D721Med (cell line): ENCODE results near the gene HCN4.

Experiments
- DNase-seq: peaks from one replicate; pipeline ENCODE4 v3.0.0; 2011; ENCODE audit warnings: low spot score; ENCODE audit not compliant: insufficient read length
- FAIRE-seq: peaks from 2 replicates; lab custom pipeline; 2011; peaks lifted over from hg19 to GRCh38; lab: Jason Lieb, UNC
- TF ChIP-seq, protein P1 (sequence below): IDR thresholded peaks from 2 replicates; pipeline ENCODE4 v1.5.1; 2012; ENCODE audit warnings: mild to moderate bottlenecking, control low read depth; ENCODE audit not compliant: insufficient read depth; ENCODE audit errors: missing control alignments

The HCN4 gene

DNA sequence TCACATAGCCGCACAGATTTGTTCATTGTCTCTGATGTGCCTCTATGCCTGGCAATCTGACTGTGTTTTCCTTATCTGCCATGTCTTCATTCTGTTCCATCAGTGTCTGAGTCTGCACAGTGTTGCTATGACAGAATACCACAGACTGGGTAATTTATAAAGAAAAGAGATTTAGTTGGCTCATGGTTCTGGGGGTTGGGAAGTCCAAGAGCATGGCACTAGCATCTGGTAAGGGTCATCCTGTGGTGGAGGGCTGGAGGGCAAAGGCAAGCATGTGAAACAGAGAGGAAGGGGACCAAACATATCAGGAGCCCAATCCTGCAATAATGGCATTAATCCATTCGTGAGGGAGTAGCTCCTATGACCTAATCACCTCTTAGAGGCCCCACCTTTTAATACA is 11.9 kb upstream of the HCN4 start:
- TF ChIP-seq, protein P1, sequence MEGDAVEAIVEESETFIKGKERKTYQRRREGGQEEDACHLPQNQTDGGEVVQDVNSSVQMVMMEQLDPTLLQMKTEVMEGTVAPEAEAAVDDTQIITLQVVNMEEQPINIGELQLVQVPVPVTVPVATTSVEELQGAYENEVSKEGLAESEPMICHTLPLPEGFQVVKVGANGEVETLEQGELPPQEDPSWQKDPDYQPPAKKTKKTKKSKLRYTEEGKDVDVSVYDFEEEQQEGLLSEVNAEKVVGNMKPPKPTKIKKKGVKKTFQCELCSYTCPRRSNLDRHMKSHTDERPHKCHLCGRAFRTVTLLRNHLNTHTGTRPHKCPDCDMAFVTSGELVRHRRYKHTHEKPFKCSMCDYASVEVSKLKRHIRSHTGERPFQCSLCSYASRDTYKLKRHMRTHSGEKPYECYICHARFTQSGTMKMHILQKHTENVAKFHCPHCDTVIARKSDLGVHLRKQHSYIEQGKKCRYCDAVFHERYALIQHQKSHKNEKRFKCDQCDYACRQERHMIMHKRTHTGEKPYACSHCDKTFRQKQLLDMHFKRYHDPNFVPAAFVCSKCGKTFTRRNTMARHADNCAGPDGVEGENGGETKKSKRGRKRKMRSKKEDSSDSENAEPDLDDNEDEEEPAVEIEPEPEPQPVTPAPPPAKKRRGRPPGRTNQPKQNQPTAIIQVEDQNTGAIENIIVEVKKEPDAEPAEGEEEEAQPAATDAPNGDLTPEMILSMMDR: no peak
- no peak for FAIRE-seq
- DNase-seq: no peak

GRCh38 chr15:73378089-73378488 is 9.3 kb upstream of the HCN4 start:
- FAIRE-seq: no peak
- TF ChIP-seq, protein P1: no peak
- no peak for DNase-seq

- TF ChIP-seq, protein P1: no peak
- FAIRE-seq (no peak), DNase-seq (no peak)
Measured at GRCh38 chr15:73375755-73376305, 7.1 kb upstream of the HCN4 start.

GRCh38 chr15:73375012-73375411 is 6.3 kb upstream of the HCN4 start:
- FAIRE-seq (no peak), DNase-seq (no peak)
- TF ChIP-seq, protein P1: no peak

- TF ChIP-seq, protein P1: no peak
- DNase-seq (no peak), FAIRE-seq (no peak)
Measured at GRCh38 chr15:73374604-73375003, 5.8 kb upstream of the HCN4 start.

- no peak for DNase-seq
- TF ChIP-seq, protein P1: no peak
- FAIRE-seq: no peak
Measured at GRCh38 chr15:73373221-73373620, 4.5 kb upstream of the HCN4 start.

GRCh38 chr15:73371812-73372211 is 3.1 kb upstream of the HCN4 start:
- DNase-seq: no peak
- no peak for FAIRE-seq
- TF ChIP-seq, protein P1: no peak
